ENCODE data around the gene ATRIP.

ATRIP gene

GRCh38 chr3:48410205-48411040 lies 36.1 kb upstream of the ATRIP start:
- DNase-seq, result no peak

GRCh38 chr3:48411041-48411588 lies 35.4 kb upstream of the ATRIP start:
- no peak for DNase-seq

GRCh38 chr3:48411606-48412374 lies 34.7 kb upstream of the ATRIP start:
- DNase-seq, result no peak

GRCh38 chr3:48412375-48413001 lies 34.0 kb upstream of the ATRIP start:
- DNase-seq, result no peak

- DNase-seq, result no peak
Measured at GRCh38 chr3:48413086-48413485, 33.5 kb upstream of the ATRIP start.

GRCh38 chr3:48413611-48414010 lies 32.9 kb upstream of the ATRIP start:
- no peak for DNase-seq

- DNase-seq, result no peak
Measured at GRCh38 chr3:48414376-48415250, 31.9 kb upstream of the ATRIP start.

GRCh38 chr3:48415251-48415953 lies 31.1 kb upstream of the ATRIP start:
- no peak for DNase-seq

- DNase-seq, result no peak
Measured at GRCh38 chr3:48416091-48416505, 30.4 kb upstream of the ATRIP start.

- DNase-seq, result no peak
Measured at GRCh38 chr3:48416546-48416945, 30.0 kb upstream of the ATRIP start.

- no peak for DNase-seq
Measured at GRCh38 chr3:48417529-48418108, 28.9 kb upstream of the ATRIP start.

GRCh38 chr3:48418140-48418539 lies 28.4 kb upstream of the ATRIP start:
- no peak for DNase-seq

GRCh38 chr3:48418651-48419050 lies 27.9 kb upstream of the ATRIP start:
- DNase-seq, result no peak

GRCh38 chr3:48419149-48419548 lies 27.4 kb upstream of the ATRIP start:
- no peak for DNase-seq

GRCh38 chr3:48419597-48419996 lies 26.9 kb upstream of the ATRIP start:
- no peak for DNase-seq

- no peak for DNase-seq
Measured at GRCh38 chr3:48420561-48420960, 26.0 kb upstream of the ATRIP start.

- DNase-seq, result no peak
Measured at GRCh38 chr3:48422272-48422671, 24.3 kb upstream of the ATRIP start.

- no peak for DNase-seq
Measured at GRCh38 chr3:48422681-48423080, 23.9 kb upstream of the ATRIP start.

GRCh38 chr3:48423241-48423882 lies 23.2 kb upstream of the ATRIP start:
- DNase-seq, result no peak

GRCh38 chr3:48423883-48424695 lies 22.4 kb upstream of the ATRIP start:
- no peak for DNase-seq
